ENCODE results near the gene LRP11. TPM values are rescaled to one million over a fixed set of nuclear protein-coding genes. Genes with fewer than 3 reads are reported as not detected.

The LRP11 gene
- total and polyA plus RNA-seq, 2 of the 13 experiments (the other 11 are each of a cell fraction or from before 2014, with no cell fraction given): 32.4 to 48.9 TPM

- TF ChIP-seq HNF1A (IDR thresholded peaks at IDR 0.05; ENCODE audit: low read depth) (peak; percentile 80), HNF1A (CRISPR knock-in tag; IDR thresholded peaks at IDR 0.05; ENCODE audit: borderline replicate concordance) (peak; percentile 85; the same call in 1 of the 2 replicates), PITX1 (CRISPR knock-in tag; IDR thresholded peaks at IDR 0.05) (peak; percentile 78; the same call in 1 of the 2 replicates), MTERF4 (CRISPR knock-in tag; IDR thresholded peaks at IDR 0.05) (0 out of 2 replicates have a peak, but pooled peaks have one; percentile 47), DPF2 (CRISPR knock-in tag; IDR thresholded peaks at IDR 0.05; ENCODE audit: borderline replicate concordance, low read depth) (peak; percentile 36; the same call in 1 of the 2 replicates), DMAP1 (CRISPR knock-in tag; IDR thresholded peaks at IDR 0.05) (peak; percentile 46; the same call in 1 of the 2 replicates), ZMYM4 (CRISPR knock-in tag; IDR thresholded peaks at IDR 0.05) (peak; percentile 87), KDM2A (CRISPR knock-in tag; IDR thresholded peaks at IDR 0.05; ENCODE audit: borderline replicate concordance, low read depth) (peak; percentile 78; the same call in 1 of the 2 replicates), ZNF781 (CRISPR knock-in tag; IDR thresholded peaks at IDR 0.05; ENCODE audit: borderline replicate concordance, not compliant biosample characterization) (no peak), MEIS2 (CRISPR knock-in tag; IDR thresholded peaks at IDR 0.05) (no peak; the same call in 1 of the 2 replicates), SOX13 (IDR thresholded peaks at IDR 0.05) (peak; percentile 85), SOX13 (CRISPR knock-in tag; conservative IDR thresholded peaks at IDR 0.05 in 1 of 2, IDR thresholded peaks at IDR 0.05 in 1 of 2) (peak in 1 of 2 experiments; percentile 94; a peak in 2 of 4 replicates), ZNF136 (CRISPR knock-in tag; IDR thresholded peaks at IDR 0.05; ENCODE audit: low read depth) (peak; percentile 84; the same call in 1 of the 2 replicates), HIC2 (CRISPR knock-in tag; IDR thresholded peaks at IDR 0.05; ENCODE audit: low read depth) (peak; percentile 53; the same call in 1 of the 2 replicates), RXRA (CRISPR knock-in tag; IDR thresholded peaks at IDR 0.05) (peak; percentile 63; the same call in 1 of the 2 replicates), ZNF431 (CRISPR knock-in tag; IDR thresholded peaks at IDR 0.05; ENCODE audit: borderline replicate concordance, low read depth) (peak; percentile 74), ARID5B (CRISPR knock-in tag; IDR thresholded peaks at IDR 0.05) (peak; percentile 82), YY1 (IDR thresholded peaks at IDR 0.05; ENCODE audit: insufficient read depth, insufficient replicate concordance, low read depth, low read length) (peak; percentile 68)
Measured at GRCh38 chr6:149831308-149831820, 32.8 kb downstream of the LRP11 start (continued).
